HEK293T (cell line): ENCODE results near the gene MEF2A.

Experiments
- BHLHE40 ChIP-seq: fragments of 450-650 bp; IDR thresholded peaks from 2 replicates; pipeline ENCODE4 v1.6.1; 2016; ENCODE audit warnings: mild to moderate bottlenecking, moderate library complexity, borderline replicate concordance
- ELF4 ChIP-seq: fragments of 450-650 bp; IDR thresholded peaks from 2 replicates; pipeline ENCODE4 v1.6.1; 2017; ENCODE audit warnings: antibody characterized with exemption
- FOXK2 ChIP-seq: fragments of 450-650 bp; IDR thresholded peaks from 2 replicates; pipeline ENCODE4 v1.6.1; 2016; ENCODE audit warnings: mild to moderate bottlenecking
- FOXM1 ChIP-seq: fragments of 450-650 bp; IDR thresholded peaks from 2 replicates; pipeline ENCODE4 v1.6.1; 2017; ENCODE audit warnings: mild to moderate bottlenecking, borderline replicate concordance
- SP1 ChIP-seq: fragments of 450-650 bp; IDR thresholded peaks from 2 replicates; pipeline ENCODE4 v1.6.1; 2017
- SUZ12 ChIP-seq: fragments of 450-650 bp; IDR thresholded peaks from 2 replicates; pipeline ENCODE4 v1.6.1; 2016; ENCODE audit warnings: mild to moderate bottlenecking
- TF ChIP-seq, protein P1 (sequence below): fragments of 450-650 bp; IDR thresholded peaks from 2 replicates; pipeline ENCODE4 v1.6.1; 2016

DNA sequence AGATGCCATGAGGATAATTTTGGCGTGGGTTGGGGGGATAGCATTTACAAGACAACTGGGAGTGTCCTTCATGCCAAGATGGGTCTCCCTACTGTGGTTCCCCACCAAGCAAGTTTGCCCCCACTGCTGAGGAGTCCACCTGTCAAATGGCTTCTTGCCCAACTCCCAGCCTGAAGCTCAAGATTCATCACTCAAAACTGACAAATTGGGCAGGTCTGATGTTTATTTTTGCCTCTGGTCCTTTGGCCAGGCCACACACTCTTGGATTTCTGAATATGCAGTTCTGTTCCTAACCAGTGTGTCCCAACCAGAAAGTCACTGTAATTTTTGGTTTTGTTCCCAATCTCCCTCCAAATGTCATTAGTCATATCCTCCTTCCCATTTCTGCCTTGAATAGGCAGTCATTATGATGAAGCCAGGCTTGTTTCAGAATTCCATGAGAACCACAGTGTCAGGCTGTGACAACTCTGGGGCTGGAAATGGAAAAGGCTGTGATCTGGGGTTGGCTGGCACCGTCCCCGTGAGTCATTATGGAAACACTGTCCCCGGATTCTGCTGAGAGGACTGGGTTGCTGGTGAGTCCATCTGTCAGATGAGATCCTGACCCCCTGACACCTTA is 29.3 kb upstream of the MEF2A start:
- TF ChIP-seq SUZ12 = no peak
- TF ChIP-seq, protein P1, sequence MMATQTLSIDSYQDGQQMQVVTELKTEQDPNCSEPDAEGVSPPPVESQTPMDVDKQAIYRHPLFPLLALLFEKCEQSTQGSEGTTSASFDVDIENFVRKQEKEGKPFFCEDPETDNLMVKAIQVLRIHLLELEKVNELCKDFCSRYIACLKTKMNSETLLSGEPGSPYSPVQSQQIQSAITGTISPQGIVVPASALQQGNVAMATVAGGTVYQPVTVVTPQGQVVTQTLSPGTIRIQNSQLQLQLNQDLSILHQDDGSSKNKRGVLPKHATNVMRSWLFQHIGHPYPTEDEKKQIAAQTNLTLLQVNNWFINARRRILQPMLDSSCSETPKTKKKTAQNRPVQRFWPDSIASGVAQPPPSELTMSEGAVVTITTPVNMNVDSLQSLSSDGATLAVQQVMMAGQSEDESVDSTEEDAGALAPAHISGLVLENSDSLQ = no peak
- TF ChIP-seq SP1 = no peak
- TF ChIP-seq FOXK2 = no peak
- no peak for TF ChIP-seq FOXM1
- TF ChIP-seq BHLHE40 = no peak
- TF ChIP-seq ELF4 = no peak
